Calu3 (cell line): ENCODE results near the gene ZNF319. TPM values are rescaled to one million over a fixed set of nuclear protein-coding genes. Genes with fewer than 3 reads are reported as not detected.

Experiments
- BruUV-seq: library from RNA; stranded (reverse); fragments of 400-500 nt; replicated peaks from 2 replicates; lab custom pipeline; 2021; lab: Mats Ljungman, UMichigan
- CTCF ChIA-PET: fragments of 300-600 bp; sonication (Branson Sonifier 250); formaldehyde crosslinking; loops from one replicate; lab custom pipeline; 2022; ENCODE audit warnings: antibody characterized with exemption; lab: Charles Lee
- DNase-seq: peaks from one replicate; pipeline ENCODE4 v3.0.0; 2022
- H3K27ac Mint-ChIP-seq: one replicate; pipeline ENCODE4 v1.8.0; 2022; ENCODE audit warnings: mixed read lengths; ENCODE audit not compliant: unreplicated experiment
- H3K27me3 Mint-ChIP-seq: one replicate; pipeline ENCODE4 v1.8.0; 2022; ENCODE audit warnings: mixed read lengths; ENCODE audit not compliant: unreplicated experiment
- H3K36me3 Mint-ChIP-seq: one replicate; pipeline ENCODE4 v1.8.0; 2022; ENCODE audit warnings: mild to moderate bottlenecking, moderate library complexity, mixed read lengths; ENCODE audit not compliant: insufficient read depth, unreplicated experiment
- H3K4me1 Mint-ChIP-seq: one replicate; pipeline ENCODE4 v1.8.0; 2022; ENCODE audit warnings: mild to moderate bottlenecking, low read depth, mixed read lengths; ENCODE audit not compliant: unreplicated experiment
- H3K4me3 Mint-ChIP-seq: one replicate; pipeline ENCODE4 v1.8.0; 2022; ENCODE audit warnings: mild to moderate bottlenecking, low read depth, moderate library complexity, mixed read lengths; ENCODE audit not compliant: unreplicated experiment
- H3K9me3 Mint-ChIP-seq: one replicate; pipeline ENCODE4 v1.8.0; 2022; ENCODE audit warnings: low read depth, mixed read lengths; ENCODE audit not compliant: unreplicated experiment
- intact Hi-C: fragments of 100-400 bp; cut with micrococcal nuclease; formaldehyde crosslinking; loops from one replicate; pipeline ENCODE4 v1.10.0; 2022; ENCODE audit not compliant: unreplicated experiment
- total RNA-seq: library from RNA; stranded (reverse); gene quantifications from 2 replicates; pipeline ENCODE4 v1.2.3, GENCODE V29; 2022
- TF ChIP-seq, protein P1 (sequence below): fragments of 200-600 bp; IDR thresholded peaks from one replicate; pipeline ENCODE4 v1.8.0; 2022; ENCODE audit warnings: antibody characterized with exemption; ENCODE audit not compliant: unreplicated experiment

The ZNF319 gene
- total RNA-seq, 1 experiment from 2014 or later = 10.0 TPM

DNA sequence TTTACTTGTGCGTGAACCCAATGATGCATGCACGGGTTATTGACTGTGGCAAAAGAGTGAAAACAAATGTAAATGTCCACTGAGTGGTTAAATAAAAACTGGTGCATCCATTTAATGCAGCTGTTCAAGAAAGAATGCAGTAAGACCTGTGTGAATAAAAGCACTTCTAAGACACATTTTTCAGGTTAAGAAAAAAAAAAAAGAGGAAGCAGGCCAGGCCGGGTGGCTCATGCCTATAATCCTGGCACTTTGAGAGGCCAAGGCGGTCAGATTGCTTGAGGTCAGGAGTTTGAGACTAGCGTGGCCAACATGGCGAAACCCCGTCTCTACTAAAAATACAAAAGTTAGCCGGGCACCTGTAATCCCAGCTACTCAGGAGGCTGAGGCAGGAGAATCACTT is 41.4 kb downstream of the ZNF319 start:
- intact Hi-C loops = no loop called here
- no peaks in the 10 kb centered on the region for H3K36me3 Mint-ChIP-seq
- H3K9me3 Mint-ChIP-seq = no peaks in the 10 kb centered on the region
- H3K4me1 Mint-ChIP-seq = no peaks in the 10 kb centered on the region
- no peak overlapping the region for H3K27ac Mint-ChIP-seq
- CTCF ChIA-PET = interaction anchor here (0.5 to 1.5 kb wide), 2 partner anchors 17 to 1488 kb away, joined by 3 to 4 read pairs; a partner anchor contains a TSS
- no TSS peak for BruUV-seq
- H3K4me3 Mint-ChIP-seq = no peak overlapping the region
- no peak for DNase-seq
- peaks cover 72% of the 10 kb centered on the region for H3K27me3 Mint-ChIP-seq
- TF ChIP-seq, protein P1, sequence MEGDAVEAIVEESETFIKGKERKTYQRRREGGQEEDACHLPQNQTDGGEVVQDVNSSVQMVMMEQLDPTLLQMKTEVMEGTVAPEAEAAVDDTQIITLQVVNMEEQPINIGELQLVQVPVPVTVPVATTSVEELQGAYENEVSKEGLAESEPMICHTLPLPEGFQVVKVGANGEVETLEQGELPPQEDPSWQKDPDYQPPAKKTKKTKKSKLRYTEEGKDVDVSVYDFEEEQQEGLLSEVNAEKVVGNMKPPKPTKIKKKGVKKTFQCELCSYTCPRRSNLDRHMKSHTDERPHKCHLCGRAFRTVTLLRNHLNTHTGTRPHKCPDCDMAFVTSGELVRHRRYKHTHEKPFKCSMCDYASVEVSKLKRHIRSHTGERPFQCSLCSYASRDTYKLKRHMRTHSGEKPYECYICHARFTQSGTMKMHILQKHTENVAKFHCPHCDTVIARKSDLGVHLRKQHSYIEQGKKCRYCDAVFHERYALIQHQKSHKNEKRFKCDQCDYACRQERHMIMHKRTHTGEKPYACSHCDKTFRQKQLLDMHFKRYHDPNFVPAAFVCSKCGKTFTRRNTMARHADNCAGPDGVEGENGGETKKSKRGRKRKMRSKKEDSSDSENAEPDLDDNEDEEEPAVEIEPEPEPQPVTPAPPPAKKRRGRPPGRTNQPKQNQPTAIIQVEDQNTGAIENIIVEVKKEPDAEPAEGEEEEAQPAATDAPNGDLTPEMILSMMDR = no peak

DNA sequence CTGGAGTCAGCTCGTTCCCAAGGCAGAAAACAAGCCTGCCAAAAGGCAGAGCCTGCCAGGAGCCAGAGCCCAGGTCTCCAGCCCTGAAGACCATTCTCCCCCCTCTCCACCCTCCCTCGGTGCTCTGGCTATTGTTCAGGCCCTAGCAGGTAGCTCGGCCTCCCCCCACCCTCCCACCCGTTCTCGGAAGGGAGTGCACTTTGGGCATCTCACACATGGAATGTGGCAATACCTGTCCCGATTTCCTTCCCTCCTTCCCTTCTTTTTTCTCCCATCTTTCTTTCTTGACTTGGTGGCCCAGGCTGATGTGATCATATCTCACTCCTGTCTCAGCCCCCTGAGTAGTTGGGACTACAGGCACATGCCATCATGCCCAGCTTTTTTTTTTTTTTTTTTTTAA is 41.9 kb downstream of the ZNF319 start:
- intact Hi-C loops = no loop called here
- no peak overlapping the region for H3K4me3 Mint-ChIP-seq
- BruUV-seq = no TSS peak
- CTCF ChIA-PET = interaction anchor here (0.5 to 1.5 kb wide), 3 partner anchors 18 to 1488 kb away, joined by 3 to 4 read pairs (median 3); a partner anchor contains a TSS
- TF ChIP-seq, protein P1 = no peak
- DNase-seq = no peak
- no peak overlapping the region for H3K27ac Mint-ChIP-seq
- peaks cover 73% of the 10 kb centered on the region for H3K27me3 Mint-ChIP-seq
- H3K4me1 Mint-ChIP-seq = no peaks in the 10 kb centered on the region
- H3K36me3 Mint-ChIP-seq = no peaks in the 10 kb centered on the region
- H3K9me3 Mint-ChIP-seq = no peaks in the 10 kb centered on the region

DNA sequence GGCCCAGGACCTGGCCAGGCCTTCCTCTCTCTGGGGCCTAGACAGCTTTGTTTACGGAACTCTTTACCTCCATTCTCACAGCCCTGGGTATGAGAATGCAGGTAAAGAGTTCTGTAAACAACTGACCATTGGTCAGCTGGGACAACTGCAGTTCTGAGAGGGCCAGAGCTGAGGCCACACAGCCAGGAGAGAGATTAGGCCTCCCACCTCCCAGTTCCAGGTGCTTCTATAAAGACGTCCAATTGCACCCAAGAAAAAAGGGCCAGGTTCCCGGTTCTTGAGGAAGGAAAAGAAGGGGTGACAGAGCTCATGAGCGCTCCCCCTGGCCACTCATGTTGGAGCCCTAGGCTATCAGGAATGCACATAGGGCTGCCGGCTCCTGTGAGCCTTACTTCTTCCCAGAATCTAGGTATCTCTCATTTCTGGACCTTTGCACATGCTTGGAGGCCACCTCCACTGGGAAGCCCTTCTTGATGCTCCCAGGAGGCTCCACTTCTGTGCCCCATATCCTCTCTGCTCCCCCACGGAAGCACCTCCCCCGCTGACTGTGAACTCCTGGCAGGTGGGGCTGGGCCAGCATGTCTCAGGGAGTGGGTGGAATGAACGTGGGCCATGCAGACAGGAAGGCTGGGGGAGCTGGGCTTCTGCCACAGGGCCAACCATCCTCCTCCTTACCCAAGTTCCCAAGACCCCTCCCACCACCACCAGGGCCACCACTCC is 42.6 kb downstream of the ZNF319 start:
- Mint-ChIP-seq H3K27me3 (peaks cover 73% of the 10 kb centered on the region), H3K36me3 (no peaks in the 10 kb centered on the region), H3K4me3 (no peak overlapping the region), H3K9me3 (no peaks in the 10 kb centered on the region), H3K4me1 (no peaks in the 10 kb centered on the region), H3K27ac (no peak overlapping the region)
- CTCF ChIA-PET = interaction anchor here (1.5 kb wide), 1 partner anchor 18 kb away, joined by 4 read pairs; a partner anchor contains a TSS
- BruUV-seq = no TSS peak
- TF ChIP-seq, protein P1 = no peak
- no peak for DNase-seq
- intact Hi-C loops = no loop called here

DNA sequence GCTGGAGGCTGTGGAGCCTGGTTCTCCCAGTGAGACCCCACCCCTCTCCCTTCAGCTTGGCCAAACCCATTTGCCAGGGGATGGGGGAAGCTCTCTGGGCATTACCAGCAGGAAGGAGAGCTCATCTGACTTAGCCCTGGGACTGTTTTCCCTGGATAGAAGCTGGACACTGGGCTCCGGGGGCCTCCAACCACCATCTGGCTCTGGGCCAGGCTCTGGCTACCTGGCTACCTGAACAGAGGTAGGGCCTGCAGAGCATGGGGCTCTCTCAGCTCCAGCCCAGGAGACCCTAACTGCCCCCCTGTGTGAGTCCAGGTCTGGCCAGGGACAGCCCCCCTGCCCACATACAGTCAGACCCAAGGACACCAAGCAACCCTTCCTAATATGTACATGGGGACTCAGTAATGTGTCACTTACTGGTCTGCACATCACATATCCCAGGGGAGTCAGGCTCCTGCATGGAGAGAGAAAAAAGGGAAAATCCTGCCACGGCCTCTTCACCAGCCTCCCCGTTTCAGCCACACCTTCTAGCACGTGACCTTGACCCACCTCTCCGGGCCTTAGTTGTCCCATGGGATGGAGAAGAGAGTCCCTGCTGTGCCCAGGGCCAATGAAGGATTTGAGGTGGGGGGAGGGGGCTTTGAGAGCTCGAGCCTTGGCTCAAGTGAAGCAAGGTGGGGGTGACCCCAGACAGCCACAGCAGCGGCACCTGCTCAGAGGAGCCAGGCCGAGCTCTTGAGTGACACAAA is 43.4 kb downstream of the ZNF319 start:
- Mint-ChIP-seq H3K27me3 (peaks cover 73% of the 10 kb centered on the region), H3K27ac (no peak overlapping the region), H3K36me3 (no peaks in the 10 kb centered on the region), H3K4me1 (no peaks in the 10 kb centered on the region), H3K9me3 (no peaks in the 10 kb centered on the region), H3K4me3 (no peak overlapping the region)
- intact Hi-C loops = no loop called here
- TF ChIP-seq, protein P1 = no peak
- CTCF ChIA-PET = interaction anchor here (1.3 kb wide), 1 partner anchor 32 kb away, joined by 3 read pairs; no protein-coding TSS in a partner anchor
- BruUV-seq = no TSS peak
- DNase-seq = no peak
